Neural progenitor cell (in vitro differentiated cells): ENCODE results near the gene PLB1. TPM values are rescaled to one million over a fixed set of nuclear protein-coding genes. Genes with fewer than 3 reads are reported as not detected.
A peak's percentile ranks its signal among the peaks of the same experiment; 100 is the strongest.

Experiments used
- DNase-seq: peaks from one replicate; pipeline ENCODE4 v3.0.0-alpha.2; 2016; ENCODE audit warnings: low spot score
- H2AFZ ChIP-seq: fragments of 200-600 bp; sonication (generic); replicated peaks from 2 replicates; pipeline ENCODE4 v1.6.1; 2016; ENCODE audit warnings: antibody characterized with exemption
- H3F3A ChIP-seq: fragments of 200-600 bp; sonication (generic); 2 replicates; pipeline ENCODE4 v1.6.1; 2016; ENCODE audit warnings: antibody characterized with exemption, low read depth
- H3K27ac ChIP-seq: fragments of 200-600 bp; sonication (generic); 2 replicates; pipeline ENCODE4 v1.5.1; 2016; ENCODE audit warnings: mild to moderate bottlenecking
- H3K27me3 ChIP-seq: fragments of 200-600 bp; sonication (generic); 2 replicates; pipeline ENCODE4 v1.6.1; 2016; ENCODE audit warnings: mild to moderate bottlenecking, moderate library complexity
- H3K36me3 ChIP-seq: fragments of 200-600 bp; sonication (generic); 2 replicates; pipeline ENCODE4 v1.5.1; 2016
- H3K4me1 ChIP-seq: fragments of 200-600 bp; sonication (generic); 2 replicates; pipeline ENCODE4 v1.6.1; 2016; ENCODE audit warnings: mixed run types
- H3K4me2 ChIP-seq: fragments of 200-600 bp; sonication (generic); 2 replicates; pipeline ENCODE4 v1.6.1; 2016
- H3K4me3 ChIP-seq: fragments of 200-600 bp; sonication (generic); 2 replicates; pipeline ENCODE4 v1.5.1; 2016
- H3K79me2 ChIP-seq: fragments of 200-600 bp; sonication (generic); 2 replicates; pipeline ENCODE4 v1.6.1; 2016; ENCODE audit warnings: low read depth
- H3K9ac ChIP-seq: fragments of 200-600 bp; sonication (generic); 2 replicates; pipeline ENCODE4 v1.6.1; 2016
- H3K9me3 ChIP-seq: fragments of 200-600 bp; sonication (generic); 2 replicates; pipeline ENCODE4 v1.5.1; 2016; ENCODE audit warnings: low read depth
- H4K20me1 ChIP-seq: fragments of 200-600 bp; sonication (generic); 2 replicates; pipeline ENCODE4 v1.6.1; 2016; ENCODE audit warnings: low read depth
- H3K27ac Mint-ChIP-seq: 3 replicates; pipeline ENCODE4 v1.8.0; 2021; ENCODE audit warnings: mixed read lengths
- H3K27me3 Mint-ChIP-seq: 2 replicates; pipeline ENCODE4 v1.8.0; 2022; ENCODE audit warnings: low read depth, mild to moderate bottlenecking, inconsistent platforms, moderate library complexity, mixed read lengths; ENCODE audit not compliant: insufficient read depth
- H3K36me3 Mint-ChIP-seq: 3 replicates; pipeline ENCODE4 v1.8.0; 2021; ENCODE audit warnings: mixed read lengths
- H3K4me1 Mint-ChIP-seq: 3 replicates; pipeline ENCODE4 v1.8.0; 2021; ENCODE audit warnings: mixed read lengths
- H3K4me3 Mint-ChIP-seq: 3 replicates; pipeline ENCODE4 v1.8.0; 2021; ENCODE audit warnings: mild to moderate bottlenecking, moderate library complexity, mixed read lengths
- H3K9me3 Mint-ChIP-seq: 3 replicates; pipeline ENCODE4 v1.8.0; 2020; ENCODE audit warnings: mixed read lengths
- CTCF ChIP-seq: fragments of 200-600 bp; sonication (generic); IDR thresholded peaks from 2 replicates; pipeline ENCODE4 v1.5.1; 2017; ENCODE audit warnings: antibody characterized with exemption, mild to moderate bottlenecking
- EZH2 ChIP-seq: fragments of 200-600 bp; sonication (generic); IDR thresholded peaks from 2 replicates; pipeline ENCODE4 v1.6.1; 2017; ENCODE audit warnings: antibody characterized with exemption, mild to moderate bottlenecking, moderate library complexity
- EZH2phosphoT487 ChIP-seq: fragments of 200-600 bp; sonication (generic); IDR thresholded peaks from 2 replicates; pipeline ENCODE4 v1.6.1; 2017; ENCODE audit warnings: antibody characterized with exemption
- total RNA-seq: library from RNA; depleted of rRNA; stranded (reverse); fragments of >200 nt; gene quantifications from 2 replicates; pipeline ENCODE4 v1.2.3, GENCODE V29; 2015; ENCODE audit warnings: low replicate concordance

Gene PLB1
- total RNA-seq, 1 donor from 2014 or later, result not detected

GRCh38 chr2:28602751-28603639 is 107.1 kb downstream of the PLB1 start:
- peaks cover 12% of the 10 kb centered on the region for H3K4me1 ChIP-seq
- no peak overlapping the region for H3K27ac Mint-ChIP-seq
- H3K9me3 Mint-ChIP-seq, result no peaks in the 10 kb centered on the region
- no peak overlapping the region for H2AFZ ChIP-seq
- no peak overlapping the region for H3K9ac ChIP-seq
- H3K27me3 ChIP-seq, result no peaks in the 10 kb centered on the region
- no peaks in the 10 kb centered on the region for H3F3A ChIP-seq
- peaks cover 12% of the 10 kb centered on the region for H3K4me1 Mint-ChIP-seq
- H3K27ac ChIP-seq, result no peak overlapping the region
- no peaks in the 10 kb centered on the region for H4K20me1 ChIP-seq
- H3K9me3 ChIP-seq, result no peaks in the 10 kb centered on the region
- H3K79me2 ChIP-seq, result no peaks in the 10 kb centered on the region
- no peak for TF ChIP-seq EZH2
- TF ChIP-seq CTCF, result no peak
- TF ChIP-seq EZH2phosphoT487, result no peak
- H3K4me3 Mint-ChIP-seq, result no peak overlapping the region
- no peak overlapping the region for H3K4me3 ChIP-seq
- DNase-seq, result no peak
- no peaks in the 10 kb centered on the region for H3K36me3 Mint-ChIP-seq
- H3K36me3 ChIP-seq, result no peaks in the 10 kb centered on the region
- H3K4me2 ChIP-seq, result no peak overlapping the region
- peaks cover 16% of the 10 kb centered on the region for H3K27me3 Mint-ChIP-seq

- Mint-ChIP-seq H3K4me1 (peaks cover 16% of the 10 kb centered on the region), H3K9me3 (no peaks in the 10 kb centered on the region), H3K36me3 (no peaks in the 10 kb centered on the region), H3K27me3 (peaks cover 16% of the 10 kb centered on the region), H3K27ac (no peak overlapping the region), H3K4me3 (no peak overlapping the region)
- Histone ChIP-seq H3K4me3 (no peak overlapping the region), H3K4me1 (peaks cover 17% of the 10 kb centered on the region), H3K27me3 (no peaks in the 10 kb centered on the region), H3K9me3 (no peaks in the 10 kb centered on the region), H3K36me3 (no peaks in the 10 kb centered on the region), H3K27ac (no peak overlapping the region), H3K4me2 (no peak overlapping the region), H3F3A (no peaks in the 10 kb centered on the region), H4K20me1 (no peaks in the 10 kb centered on the region), H2AFZ (no peak overlapping the region), H3K79me2 (no peaks in the 10 kb centered on the region), H3K9ac (no peak overlapping the region)
- no peak for DNase-seq
- TF ChIP-seq EZH2phosphoT487, result no peak
- TF ChIP-seq EZH2, result no peak
Measured at GRCh38 chr2:28603821-28604220, 108.0 kb downstream of the PLB1 start.

- Histone ChIP-seq H4K20me1 (no peaks in the 10 kb centered on the region), H3K4me2 (no peak overlapping the region), H3K27ac (no peak overlapping the region), H3K4me3 (no peak overlapping the region), H3K79me2 (no peaks in the 10 kb centered on the region), H3F3A (no peaks in the 10 kb centered on the region), H3K27me3 (no peaks in the 10 kb centered on the region), H2AFZ (no peak overlapping the region), H3K36me3 (no peaks in the 10 kb centered on the region), H3K9me3 (no peaks in the 10 kb centered on the region), H3K9ac (no peak overlapping the region), H3K4me1 (peaks cover 17% of the 10 kb centered on the region)
- Mint-ChIP-seq H3K9me3 (no peaks in the 10 kb centered on the region), H3K4me1 (peaks cover 19% of the 10 kb centered on the region), H3K27ac (no peak overlapping the region), H3K27me3 (peaks cover 14% of the 10 kb centered on the region), H3K36me3 (no peaks in the 10 kb centered on the region), H3K4me3 (no peak overlapping the region)
- no peak for DNase-seq
- TF ChIP-seq EZH2, result no peak
- no peak for TF ChIP-seq CTCF
- TF ChIP-seq EZH2phosphoT487, result no peak
Measured at GRCh38 chr2:28604284-28604843, 108.5 kb downstream of the PLB1 start.

GRCh38 chr2:28606986-28607441 is 111.2 kb downstream of the PLB1 start:
- TF ChIP-seq EZH2 (no peak), CTCF (peak; percentile 5)
- Histone ChIP-seq H2AFZ (peak overlapping the region; percentile 63), H3K27ac (no peak overlapping the region), H3K4me2 (peak overlapping the region; percentile 17), H3K79me2 (no peaks in the 10 kb centered on the region), H3K36me3 (no peaks in the 10 kb centered on the region), H4K20me1 (no peaks in the 10 kb centered on the region), H3F3A (no peaks in the 10 kb centered on the region), H3K9ac (no peak overlapping the region), H3K4me1 (peaks cover 17% of the 10 kb centered on the region), H3K4me3 (no peak overlapping the region), H3K9me3 (no peaks in the 10 kb centered on the region), H3K27me3 (no peaks in the 10 kb centered on the region)
- no peak overlapping the region for H3K4me3 Mint-ChIP-seq
- peaks cover 14% of the 10 kb centered on the region for H3K27me3 Mint-ChIP-seq
- H3K4me1 Mint-ChIP-seq, result peaks cover 30% of the 10 kb centered on the region
- no peaks in the 10 kb centered on the region for H3K36me3 Mint-ChIP-seq
- H3K9me3 Mint-ChIP-seq, result no peaks in the 10 kb centered on the region
- peak; percentile 48 for DNase-seq
- H3K27ac Mint-ChIP-seq, result peak overlapping the region; percentile 44
